AG10803 (cell line): ENCODE data around the gene CFAP221.

Experiments
- DNase-seq: peaks from one replicate; pipeline ENCODE4 v3.0.0; 2010; ENCODE audit warnings: low read depth
- H3K4me3 ChIP-seq: 2 replicates; pipeline ENCODE4 v1.5.1; 2011; ENCODE audit warnings: mild to moderate bottlenecking, low read length, control low read depth
- TF ChIP-seq, protein P1 (sequence below): conservative IDR thresholded peaks from 2 replicates; pipeline ENCODE4 v1.5.1; 2011; ENCODE audit warnings: mild to moderate bottlenecking, low read length, control low read depth, inconsistent platforms

The CFAP221 gene

DNA sequence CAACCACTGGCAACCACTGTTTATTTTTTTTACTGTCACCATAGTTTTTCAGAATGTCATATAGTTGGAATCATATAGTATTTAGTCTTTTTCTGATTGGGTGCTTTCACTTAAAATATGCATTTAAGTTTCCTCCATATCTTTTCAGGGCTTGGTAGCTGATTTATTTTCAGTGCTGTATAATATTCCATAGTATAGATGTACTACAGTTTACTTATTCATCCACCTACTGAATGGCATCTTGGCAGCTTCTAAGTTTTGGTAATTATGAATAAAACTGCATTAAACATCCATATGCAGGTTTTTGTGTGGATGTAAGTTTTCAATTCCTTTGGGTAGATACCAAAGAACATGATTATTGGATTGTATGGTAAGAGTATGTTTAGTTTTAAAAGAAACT lies 23.0 kb downstream of the CFAP221 start:
- no peak for DNase-seq
- TF ChIP-seq, protein P1, sequence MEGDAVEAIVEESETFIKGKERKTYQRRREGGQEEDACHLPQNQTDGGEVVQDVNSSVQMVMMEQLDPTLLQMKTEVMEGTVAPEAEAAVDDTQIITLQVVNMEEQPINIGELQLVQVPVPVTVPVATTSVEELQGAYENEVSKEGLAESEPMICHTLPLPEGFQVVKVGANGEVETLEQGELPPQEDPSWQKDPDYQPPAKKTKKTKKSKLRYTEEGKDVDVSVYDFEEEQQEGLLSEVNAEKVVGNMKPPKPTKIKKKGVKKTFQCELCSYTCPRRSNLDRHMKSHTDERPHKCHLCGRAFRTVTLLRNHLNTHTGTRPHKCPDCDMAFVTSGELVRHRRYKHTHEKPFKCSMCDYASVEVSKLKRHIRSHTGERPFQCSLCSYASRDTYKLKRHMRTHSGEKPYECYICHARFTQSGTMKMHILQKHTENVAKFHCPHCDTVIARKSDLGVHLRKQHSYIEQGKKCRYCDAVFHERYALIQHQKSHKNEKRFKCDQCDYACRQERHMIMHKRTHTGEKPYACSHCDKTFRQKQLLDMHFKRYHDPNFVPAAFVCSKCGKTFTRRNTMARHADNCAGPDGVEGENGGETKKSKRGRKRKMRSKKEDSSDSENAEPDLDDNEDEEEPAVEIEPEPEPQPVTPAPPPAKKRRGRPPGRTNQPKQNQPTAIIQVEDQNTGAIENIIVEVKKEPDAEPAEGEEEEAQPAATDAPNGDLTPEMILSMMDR, result no peak
- no peak overlapping the region for H3K4me3 ChIP-seq

DNA sequence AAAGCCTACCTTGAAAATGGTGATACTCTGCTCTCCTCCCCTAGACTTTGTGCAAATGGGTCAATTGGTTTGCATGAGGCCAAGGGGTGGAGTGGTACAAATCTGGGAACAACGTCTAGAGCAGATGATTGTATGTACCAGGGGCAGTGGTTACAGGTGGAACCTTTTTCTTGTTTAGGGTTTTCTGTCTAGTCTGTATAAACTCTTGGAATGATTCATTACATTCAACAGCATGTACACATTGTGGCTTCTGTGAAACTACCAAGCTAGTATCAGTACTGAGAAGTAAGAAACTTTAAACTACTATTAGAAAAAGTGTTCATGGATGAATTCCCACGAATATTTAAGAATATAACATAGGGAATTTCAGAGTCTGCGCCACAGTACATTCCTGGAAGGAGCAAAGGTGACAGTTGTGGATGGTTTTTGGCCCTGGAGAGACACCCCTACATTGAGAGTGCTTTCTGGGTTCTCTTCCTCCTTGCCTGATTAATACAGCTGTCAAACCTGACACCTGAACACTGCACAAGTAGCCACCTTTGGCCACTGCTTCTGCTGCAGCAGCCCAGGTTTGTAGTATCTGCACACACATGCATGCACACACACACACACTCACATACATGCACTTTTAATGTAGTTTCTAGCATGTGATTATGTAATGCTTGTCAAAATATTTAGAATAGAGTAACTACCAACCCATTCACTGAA lies 30.0 kb downstream of the CFAP221 start:
- no peak overlapping the region for H3K4me3 ChIP-seq
- no peak for DNase-seq
- TF ChIP-seq, protein P1, result no peak

DNA sequence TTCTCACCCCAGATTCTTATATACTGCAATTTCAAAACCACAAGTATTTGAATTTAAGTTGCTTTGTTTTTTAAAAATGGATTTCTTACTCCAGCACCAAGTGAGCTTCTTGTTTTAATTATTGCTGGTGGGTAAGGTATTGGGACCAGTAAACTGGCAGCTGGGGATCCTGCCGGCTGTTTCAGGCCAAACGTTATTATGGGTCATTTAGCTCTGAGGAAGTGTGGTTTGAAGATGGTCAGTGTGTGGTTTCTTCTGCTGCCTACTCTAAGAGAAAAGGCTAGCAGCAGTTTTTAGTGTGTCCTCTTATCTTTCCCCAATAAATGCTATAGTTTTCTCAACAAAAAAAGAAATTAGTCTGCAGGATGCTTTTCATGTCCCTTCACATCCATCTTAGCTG lies 30.6 kb downstream of the CFAP221 start:
- TF ChIP-seq, protein P1, result no peak
- no peak overlapping the region for H3K4me3 ChIP-seq
- DNase-seq, result no peak

DNA sequence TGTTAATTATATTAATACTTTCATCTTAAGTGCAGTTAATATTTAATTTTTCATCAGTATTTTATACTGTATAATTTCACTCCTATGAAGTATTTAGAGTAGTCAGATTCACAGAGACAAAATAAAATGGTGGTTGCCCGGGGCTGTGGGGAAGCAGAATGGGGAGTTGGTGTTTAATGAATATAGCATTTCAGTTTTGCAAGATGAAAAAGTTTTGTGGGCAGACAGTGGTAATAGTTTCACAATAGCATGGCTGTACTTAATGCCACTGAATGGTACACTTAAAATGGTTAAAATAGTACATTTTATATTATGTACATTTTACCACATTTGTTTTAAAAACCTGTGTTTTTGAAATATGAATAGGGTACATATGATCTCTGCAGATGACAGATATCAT lies 31.2 kb downstream of the CFAP221 start:
- H3K4me3 ChIP-seq, result no peak overlapping the region
- TF ChIP-seq, protein P1, result no peak
- no peak for DNase-seq

DNA sequence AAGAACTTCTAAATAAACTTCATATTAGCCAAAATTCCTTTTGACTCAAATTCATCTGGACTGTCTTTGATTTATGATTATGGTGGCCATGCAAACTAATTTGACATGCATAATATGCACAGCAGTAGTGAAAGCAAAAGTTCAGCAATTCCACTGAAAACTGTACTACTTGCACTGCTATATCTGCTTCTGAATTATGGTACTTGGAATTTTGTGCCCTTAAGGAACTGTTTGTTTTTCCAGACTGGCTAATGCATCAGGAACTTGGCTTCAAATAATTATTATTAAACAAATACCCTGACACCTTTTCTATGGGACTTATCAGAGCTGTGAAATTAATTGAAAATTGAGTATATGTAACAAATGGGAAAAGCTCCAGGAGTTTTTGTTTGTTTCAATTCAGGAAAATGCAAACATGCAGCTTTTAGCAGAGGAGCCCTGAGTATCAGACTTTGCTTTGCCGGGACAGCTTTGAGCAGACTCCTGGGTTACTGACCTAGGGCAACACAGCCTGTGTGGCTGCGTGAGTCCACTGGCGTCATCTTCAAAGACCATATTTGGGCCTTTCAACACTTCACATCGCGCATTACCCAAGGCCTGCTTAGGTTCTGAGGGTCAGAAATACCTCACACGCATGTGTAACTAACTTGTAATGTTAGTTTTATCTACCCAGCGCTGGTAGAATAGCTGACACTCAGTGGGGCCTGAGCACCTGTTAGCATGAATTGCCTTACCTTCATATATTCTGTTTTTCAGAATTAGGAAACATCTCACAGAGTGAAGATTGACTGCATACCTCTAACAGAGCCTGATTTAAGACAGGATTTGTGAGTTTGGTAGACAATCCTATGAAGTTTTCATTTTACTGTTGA lies 35.4 kb downstream of the CFAP221 start:
- no peak overlapping the region for H3K4me3 ChIP-seq
- no peak for DNase-seq
- TF ChIP-seq, protein P1, result no peak

DNA sequence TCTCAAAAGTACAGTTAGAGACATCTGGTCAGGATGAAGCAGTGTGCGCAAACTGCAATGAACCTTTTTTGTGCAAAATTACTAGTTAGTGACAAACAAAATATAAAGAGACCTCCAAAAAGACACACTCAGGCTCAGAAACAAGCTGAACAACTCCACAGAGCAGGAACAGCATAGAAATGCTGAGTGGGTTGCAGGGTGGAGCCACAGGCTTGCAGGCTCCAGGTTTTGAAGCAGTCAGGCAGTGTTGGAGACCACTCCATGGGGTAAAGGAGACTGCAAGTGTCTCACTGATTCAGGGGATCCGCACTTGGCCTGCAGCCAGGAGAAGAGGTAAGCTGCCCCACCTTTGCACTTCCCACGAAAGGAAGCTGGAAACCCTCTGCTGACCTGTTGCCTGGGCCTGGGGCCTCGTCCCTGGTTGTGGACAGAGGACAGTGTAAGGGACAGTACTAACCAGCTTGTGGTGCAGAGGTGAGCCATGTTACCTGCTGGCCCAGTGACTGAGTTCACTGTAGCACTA lies 36.4 kb downstream of the CFAP221 start:
- TF ChIP-seq, protein P1, result no peak
- no peak for DNase-seq
- H3K4me3 ChIP-seq, result no peak overlapping the region

DNA sequence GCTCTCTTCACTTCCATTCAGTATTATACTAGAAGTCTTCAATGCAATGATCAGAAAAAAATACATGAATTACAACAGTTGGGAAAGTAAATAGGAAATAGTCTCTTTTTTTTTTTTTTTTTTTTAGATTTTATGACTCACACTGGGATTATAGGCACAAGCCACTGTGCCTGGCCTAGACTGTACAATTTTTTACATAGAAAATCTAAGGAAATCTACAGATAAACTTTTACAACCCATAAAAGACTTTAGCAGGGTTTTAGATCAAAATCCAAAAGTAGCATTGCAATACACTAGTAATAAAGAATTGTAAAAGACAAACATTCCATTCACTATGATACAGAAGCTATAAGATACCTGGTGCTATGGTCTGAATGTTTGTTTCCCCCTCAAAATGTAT lies 39.0 kb downstream of the CFAP221 start:
- no peak overlapping the region for H3K4me3 ChIP-seq
- TF ChIP-seq, protein P1, result no peak
- DNase-seq, result no peak
